NCI-H345 treated with DMSO at 0.1 percent for 48 hours (cell line): ENCODE measurements around the gene ADAM29.
"Not testable (repeated sequence)": the region's sequence is repeated elsewhere in the genome, so short reads cannot be mapped to it uniquely, and the experiment has no call there.

Experiments used
- DNase-seq: peaks from one replicate; lab custom pipeline; 2025; ENCODE audit not compliant: unreplicated experiment; lab: John Stamatoyannopoulos, UW

ADAM29 gene

GRCh38 chr4:174918058-174918457 is at the start of gene ADAM29:
TSS of gene ADAM29 (plus strand) at chr4:174918358. CDS start at chr4:174975526, 57,168 bp downstream.
- no peak for DNase-seq

GRCh38 chr4:174869339-174869738 is 48.8 kb upstream of the ADAM29 start:
- no peak for DNase-seq

- DNase-seq: no peak
These were observed 47.8 kb upstream of the ADAM29 start for GRCh38 chr4:174870311-174870710.

- no peak for DNase-seq
These were observed 46.8 kb upstream of the ADAM29 start for GRCh38 chr4:174871407-174871806.

GRCh38 chr4:174873146-174873545 is 45.0 kb upstream of the ADAM29 start:
- not testable (repeated sequence) for DNase-seq

- no peak for DNase-seq
These were observed 44.2 kb upstream of the ADAM29 start for GRCh38 chr4:174873931-174874330.

GRCh38 chr4:174874898-174875297 is 43.3 kb upstream of the ADAM29 start:
- no peak for DNase-seq

- no peak for DNase-seq
These were observed 38.2 kb upstream of the ADAM29 start for GRCh38 chr4:174880001-174880400.

GRCh38 chr4:174882317-174882992 is 35.7 kb upstream of the ADAM29 start:
- DNase-seq: no peak

- DNase-seq: no peak
These were observed 10.7 kb upstream of the ADAM29 start for GRCh38 chr4:174907508-174907907.

GRCh38 chr4:174910271-174910670 is 7.9 kb upstream of the ADAM29 start:
- no peak for DNase-seq

- DNase-seq: no peak
These were observed 5.1 kb upstream of the ADAM29 start for GRCh38 chr4:174912919-174913543.

- DNase-seq: no peak
These were observed 1.8 kb downstream of the ADAM29 start for GRCh38 chr4:174919886-174920423.

GRCh38 chr4:174926958-174927357 is 8.8 kb downstream of the ADAM29 start:
- DNase-seq: no peak

- DNase-seq: no peak
These were observed 10.0 kb downstream of the ADAM29 start for GRCh38 chr4:174928174-174928573.

GRCh38 chr4:174928575-174929253 is 10.6 kb downstream of the ADAM29 start:
- no peak for DNase-seq

- DNase-seq: no peak
These were observed 11.2 kb downstream of the ADAM29 start for GRCh38 chr4:174929346-174929745.

- DNase-seq: no peak
These were observed 12.7 kb downstream of the ADAM29 start for GRCh38 chr4:174930895-174931294.

- no peak for DNase-seq
These were observed 14.9 kb downstream of the ADAM29 start for GRCh38 chr4:174933083-174933482.

GRCh38 chr4:174934360-174934759 is 16.2 kb downstream of the ADAM29 start:
- no peak for DNase-seq

GRCh38 chr4:174935607-174936006 is 17.4 kb downstream of the ADAM29 start:
- no peak for DNase-seq

GRCh38 chr4:174940002-174940401 is 21.8 kb downstream of the ADAM29 start:
- DNase-seq: no peak
